Stimulated activated naive CD4-positive, alpha-beta T cell treated with Interleukin-2 at 50 U/mL for 16 hours (primary cell): ENCODE measurements around the gene TEF.
"Not testable (repeated sequence)": the region's sequence is repeated elsewhere in the genome, so short reads cannot be mapped to it uniquely, and the experiment has no call there.

ENCODE experiments used
- DNase-seq: peaks from one replicate; lab custom pipeline; 2025; lab: John Stamatoyannopoulos, UW

Gene TEF

DNA sequence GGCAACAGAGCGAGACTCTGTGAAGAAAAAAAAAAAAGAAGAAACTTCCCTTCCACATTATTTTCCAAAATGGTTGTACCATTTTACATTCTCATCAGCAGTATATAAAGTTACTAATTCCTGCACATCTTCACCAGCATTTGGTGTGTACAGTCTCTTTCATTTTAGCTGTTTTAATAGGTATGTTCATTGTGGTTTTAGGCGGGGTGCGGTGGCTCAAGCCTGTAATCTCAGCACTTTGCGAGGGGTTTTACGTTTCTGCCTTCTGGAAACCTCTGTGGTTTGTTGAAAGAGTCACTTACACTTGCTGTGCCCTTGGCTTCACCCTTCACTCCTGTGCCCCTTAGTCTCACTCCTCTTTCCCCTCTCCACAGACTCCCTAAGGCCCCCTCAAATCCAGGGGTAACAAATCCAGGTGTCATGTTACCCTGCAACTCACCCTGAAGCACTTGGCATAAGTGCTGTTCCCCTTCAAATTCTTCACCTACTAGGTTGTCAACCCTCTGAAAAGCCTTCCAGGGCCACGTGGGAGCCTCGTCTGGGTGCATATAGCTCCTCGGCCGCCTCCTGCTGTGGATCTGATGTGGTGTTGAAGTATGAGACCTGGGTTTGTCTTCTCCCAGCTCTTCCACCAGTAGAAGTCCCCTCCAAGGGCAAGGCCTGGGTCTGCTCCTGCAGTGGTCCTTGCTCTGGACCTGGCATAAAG, 44.1 kb downstream of the TEF start:
- DNase-seq = peak; percentile 35

GRCh38 chr22:41429232-41429950, 47.6 kb downstream of the TEF start:
- no peak for DNase-seq

GRCh38 chr22:41429951-41430332, 48.2 kb downstream of the TEF start:
- DNase-seq = no peak

- DNase-seq = no peak
These were observed 49.9 kb downstream of the TEF start for GRCh38 chr22:41431656-41432055.

DNA sequence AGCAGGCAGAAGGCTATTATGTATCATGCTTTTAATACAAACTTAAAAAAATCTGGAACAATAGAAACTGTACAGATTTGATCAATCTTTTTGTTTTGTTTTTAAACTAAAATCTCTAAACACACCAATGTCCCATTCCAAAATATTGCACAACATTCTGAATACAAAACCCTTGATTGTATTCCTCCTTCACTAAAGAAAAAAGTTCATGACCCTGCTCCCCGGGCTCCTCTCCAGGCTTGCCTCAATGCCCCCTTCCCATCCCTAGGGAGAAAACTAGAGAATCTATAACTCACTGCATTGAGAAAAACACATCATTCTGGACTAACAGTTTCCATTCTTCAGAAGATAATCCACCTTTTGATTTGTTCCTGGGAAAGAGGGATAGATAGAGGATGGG, 51.7 kb downstream of the TEF start:
- not testable (repeated sequence) for DNase-seq

- DNase-seq = not testable (repeated sequence)
These were observed 52.7 kb downstream of the TEF start for GRCh38 chr22:41434361-41435003.

DNA sequence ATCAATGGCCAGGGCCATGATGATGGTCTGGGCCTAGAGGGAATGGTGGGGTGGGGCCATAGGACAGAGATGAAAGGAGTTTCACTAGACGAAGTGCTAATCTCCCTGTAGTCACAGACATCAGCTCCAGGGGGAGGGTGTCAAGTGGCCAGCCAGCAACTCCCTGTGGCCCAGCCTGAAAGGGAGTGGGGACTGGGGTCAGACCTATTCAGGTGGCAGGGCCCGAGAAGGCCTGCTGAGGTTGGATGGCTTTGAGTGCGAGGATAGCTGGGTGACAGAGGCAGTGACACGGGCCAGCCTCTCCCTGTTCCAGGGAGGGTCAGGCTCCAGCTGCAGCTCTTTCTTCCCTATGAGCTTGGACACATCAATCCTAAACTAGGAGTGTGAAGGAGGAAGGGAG, 53.8 kb downstream of the TEF start:
- no peak for DNase-seq

GRCh38 chr22:41436322-41437113, 54.8 kb downstream of the TEF start:
- DNase-seq = no peak

DNA sequence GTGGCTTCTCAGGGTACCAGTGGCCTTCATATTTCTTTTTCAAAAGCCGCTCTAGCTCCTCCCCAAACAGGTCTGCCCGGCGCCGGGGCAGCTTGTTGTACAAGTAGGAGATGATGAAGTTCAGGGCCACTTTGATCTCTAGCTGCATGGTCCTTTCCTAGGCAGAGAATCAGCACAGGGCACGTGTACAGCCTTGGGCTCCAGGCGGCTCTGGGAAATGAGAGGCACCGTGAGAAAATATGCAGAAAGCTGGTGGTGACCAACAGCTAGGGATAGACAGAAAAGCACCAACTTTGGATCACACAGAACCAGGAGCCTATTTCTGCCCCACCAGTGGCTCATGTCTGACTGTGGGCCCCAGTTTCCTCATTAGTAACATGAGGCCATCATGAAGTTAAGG, 55.5 kb downstream of the TEF start:
- no peak for DNase-seq

DNA sequence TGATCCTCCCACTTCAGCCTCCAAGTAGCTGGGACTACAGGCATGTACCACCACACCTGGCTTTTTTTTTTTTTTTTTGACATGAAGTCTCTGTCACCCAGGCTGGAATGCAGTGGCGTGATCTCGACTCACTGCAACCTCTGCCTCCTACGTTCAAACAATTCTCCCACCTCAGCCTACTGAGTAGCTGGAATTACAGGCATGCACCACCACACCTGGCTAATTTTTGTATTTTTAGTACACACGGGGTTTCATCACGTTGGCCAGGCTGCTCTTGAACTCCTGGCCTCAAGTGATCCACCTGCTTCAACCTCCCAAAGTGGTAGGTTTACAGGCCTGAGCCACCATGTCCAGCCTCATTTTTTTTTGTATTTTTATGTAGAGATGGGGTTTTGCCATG, 58.8 kb downstream of the TEF start:
- DNase-seq = not testable (repeated sequence)

GRCh38 chr22:41442240-41442792, 60.6 kb downstream of the TEF start:
- no peak for DNase-seq

GRCh38 chr22:41444360-41445128, 62.8 kb downstream of the TEF start:
- DNase-seq = peak; percentile 88

- peak; percentile 15 for DNase-seq
These were observed 63.7 kb downstream of the TEF start for GRCh38 chr22:41445129-41446056.

GRCh38 chr22:41446057-41446501, 64.3 kb downstream of the TEF start:
- DNase-seq = no peak

- peak; percentile 92 for DNase-seq
These were observed 65.1 kb downstream of the TEF start, which contains the start of gene TOB2 for GRCh38 chr22:41446639-41447434. TOB2 (minus strand) TSS chr22:41446801; CDS start chr22:41437345, 9,456 bp downstream.

GRCh38 chr22:41447435-41448188, 65.9 kb downstream of the TEF start:
- peak; percentile 50 for DNase-seq

DNA sequence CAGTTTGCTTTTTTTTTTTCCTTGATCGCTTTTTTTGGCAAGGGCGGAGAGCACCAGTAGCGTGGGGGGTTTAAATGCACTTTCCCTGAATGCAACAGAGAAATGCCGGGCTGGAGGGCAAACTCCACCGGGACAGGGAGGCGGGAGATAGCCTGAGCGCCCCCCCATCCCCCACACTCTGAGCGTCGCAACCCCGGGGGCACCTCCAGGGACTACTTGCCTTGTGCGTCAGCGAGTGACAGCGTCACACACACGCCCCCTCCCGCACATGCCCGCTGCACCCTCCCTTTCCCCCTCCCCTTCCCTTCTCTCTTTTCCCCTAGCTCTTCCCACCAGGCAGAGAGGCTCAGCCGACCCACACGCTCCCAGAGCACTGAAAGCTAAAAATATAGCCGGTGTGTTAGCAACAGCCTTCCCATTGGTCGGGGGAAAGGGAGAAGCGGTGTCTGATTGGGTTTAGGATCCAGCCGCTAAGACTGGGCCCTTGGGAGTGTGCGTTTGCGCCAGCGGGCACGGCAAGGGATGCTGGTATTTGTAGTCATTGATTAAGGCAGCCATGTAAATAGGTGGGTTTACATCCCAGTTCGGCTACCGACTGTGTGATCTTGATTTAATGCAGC, 66.6 kb downstream of the TEF start:
- DNase-seq = peak; percentile 91
